K562 (cell line): ENCODE results near the gene KCNF1. TPM values are rescaled to one million over a fixed set of nuclear protein-coding genes. Genes with fewer than 3 reads are reported as not detected.

ENCODE experiments used
- ATAC-seq: fragments of 200-7000 bp; cut with Tn5 transposase; 3 replicates; pipeline ENCODE4 v1.9.1; 2020; ENCODE audit warnings: moderate library complexity
- BruUV-seq: library from RNA; stranded (reverse); fragments of 400-500 nt; replicated peaks from 2 replicates; lab custom pipeline; 2021; lab: Mats Ljungman, UMichigan
- CTCF ChIA-PET: fragments of 300-600 bp; formaldehyde crosslinking; extraction: SDS; loops from one replicate; lab custom pipeline; 2021; ENCODE audit warnings: low intra/inter-chr PET ratio; lab: Yijun Ruan, JAX
- POLR2A ChIA-PET: fragments of 300-600, 350-650 bp; sonication (Branson Sonifier 250); formaldehyde crosslinking; extraction: SDS; loops from one replicate; lab custom pipeline; 2021; ENCODE audit warnings: antibody characterized with exemption, inconsistent platforms; lab: Yijun Ruan, JAX
- DNase-seq, 4 experiments: peaks; one replicate each; pipeline versions ENCODE4 v3.0.0 to v3.0.0-alpha.2; 2011 to 2018; ENCODE audit warnings: low spot score in 3 of 4, mixed read lengths in 3 of 4; ENCODE audit errors: extremely low read depth in 1 of 4
- FAIRE-seq: peaks from 2 replicates; lab custom pipeline; 2011; peaks lifted over from hg19 to GRCh38; lab: Jason Lieb, UNC
- H2AFZ ChIP-seq: 2 replicates; pipeline ENCODE4 v1.6.0; 2011; ENCODE audit warnings: low read depth, low read length, control low read depth, inconsistent platforms
- H3K27ac ChIP-seq: fragments of 200-600 bp; 3 replicates; pipeline ENCODE4 v1.8.0; 2011; ENCODE audit warnings: low read depth, mild to moderate bottlenecking, control low read depth, inconsistent platforms, low read length, moderate library complexity, mixed read lengths; ENCODE audit errors: extremely low read depth
- H3K27me3 ChIP-seq, 2 experiments: fragments of 300-600 bp in 1 of 2; 2 replicates in 1 of 2; 3 replicates in 1 of 2; pipeline versions ENCODE4 v1.6.0 to v1.8.0; 2011; ENCODE audit warnings: inconsistent platforms in 2 of 2, low read length in 2 of 2, mild to moderate bottlenecking in 1 of 2, mixed read lengths in 1 of 2, moderate library complexity in 1 of 2; ENCODE audit not compliant: control insufficient read depth in 2 of 2, insufficient read depth in 2 of 2
- H3K36me3 ChIP-seq: fragments of 300-600 bp; 3 replicates; pipeline ENCODE4 v1.8.0; 2011; ENCODE audit warnings: mild to moderate bottlenecking, low read length, inconsistent platforms; ENCODE audit not compliant: control insufficient read depth, insufficient read depth
- H3K4me1 ChIP-seq, 2 experiments: fragments of 200-600 bp in 1 of 2; replicated peaks in 1 of 2; 2 replicates in 1 of 2; 3 replicates in 1 of 2; pipeline versions ENCODE4 v1.5.1 to v1.8.0; 2011; ENCODE audit warnings: inconsistent platforms in 2 of 2, low read length in 2 of 2, mild to moderate bottlenecking in 1 of 2, mixed read lengths in 1 of 2, moderate library complexity in 1 of 2; ENCODE audit not compliant: control insufficient read depth in 2 of 2, insufficient read depth in 2 of 2
- H3K4me2 ChIP-seq: 2 replicates; pipeline ENCODE4 v1.6.1; 2011; ENCODE audit warnings: low read length, control low read depth, inconsistent platforms, mixed read lengths; ENCODE audit not compliant: insufficient read depth
- H3K4me3 ChIP-seq: fragments of 200-600 bp; sonication (generic), shearing (Covaris generic); 2 replicates; pipeline ENCODE4 v1.5.1; 2016; ENCODE audit warnings: control low read depth, inconsistent platforms
- H3K79me2 ChIP-seq: fragments of 200-600 bp; 3 replicates; pipeline ENCODE4 v1.8.0; 2011; ENCODE audit warnings: low read length, inconsistent platforms; ENCODE audit not compliant: control insufficient read depth, insufficient read depth
- H3K9ac ChIP-seq, 2 experiments: 2 replicates each; pipeline versions ENCODE4 v1.6.0 to v1.6.1; 2011; ENCODE audit warnings: low read depth in 2 of 2, low read length in 2 of 2, control low read depth in 1 of 2, inconsistent platforms in 1 of 2, mild to moderate bottlenecking in 1 of 2, mixed read lengths in 1 of 2; ENCODE audit not compliant: insufficient read depth in 1 of 2
- H3K9me1 ChIP-seq: one replicate; pipeline ENCODE4 v1.6.0; 2011; ENCODE audit warnings: inconsistent platforms, mild to moderate bottlenecking, low read length, moderate library complexity; ENCODE audit not compliant: control insufficient read depth, insufficient read depth
- H3K9me3 ChIP-seq: replicated peaks from 2 replicates; pipeline ENCODE4 v1.5.1; 2011; ENCODE audit warnings: low read depth, low read length, inconsistent platforms; ENCODE audit not compliant: control insufficient read depth, insufficient read depth
- H4K20me1 ChIP-seq: replicated peaks from 2 replicates; pipeline ENCODE4 v1.6.1; 2011; ENCODE audit warnings: low read length, inconsistent platforms, mixed read lengths; ENCODE audit not compliant: control insufficient read depth, insufficient read depth
- HNRNPL ChIP-seq: fragments of 200-400 bp; formaldehyde crosslinking; IDR thresholded peaks from 2 replicates; pipeline ENCODE4 v1.6.1; 2017; ENCODE audit warnings: low read depth, mild to moderate bottlenecking, low read length
- MYNN ChIP-seq, 2 experiments: sonication (generic); formaldehyde crosslinking in 1 of 2; IDR thresholded peaks; 2 replicates each; pipeline versions ENCODE4 v1.5.0 to v1.6.1; 2016 to 2020; ENCODE audit warnings: antibody characterized with exemption in 1 of 2, missing genetic modification reagents in 1 of 2
- WGBS: fragments of 100-300 bp; shearing (Covaris generic); methylation state at CpG from one replicate; pipeline ENCODE4 v1.1.6; 2016; ENCODE audit warnings: low coverage, mixed read lengths; ENCODE audit not compliant: insufficient coverage; ENCODE audit errors: missing lambda C conversion rate; 5-methylcytosine and 5-hydroxymethylcytosine counted together
- in situ Hi-C: fragments of 300-500 bp; cut with MboI; formaldehyde crosslinking; loops from 4 replicates; pipeline ENCODE4 v1.15.0; 2018; ENCODE audit warnings: inconsistent platforms, mixed read lengths
- intact Hi-C: fragments of 100-400 bp; cut with micrococcal nuclease; formaldehyde crosslinking; loops from 2 replicates; pipeline ENCODE4 v1.14.2; 2022
- polyA plus RNA-seq, 8 experiments: library from polyadenylated mRNA; depleted of rRNA in 4 of 8; stranded (reverse) in 5 of 8; unstranded in 3 of 8; fragments of >200 nt; fragmentation: Nextera tagmentation in 2 of 8; fragmentation: Illumina TruSeq in 1 of 8; extraction: Ambion mirVana in 2 of 8; extraction: Trizol in 1 of 8; gene quantifications; 2 replicates each; pipeline versions ENCODE4 v1.2.1 to v1.2.3, GENCODE V29; 2011 to 2014; ENCODE audit warnings: inconsistent platforms in 1 of 8, missing spikeins in 1 of 8
- total RNA-seq, 7 experiments: library from RNA; depleted of rRNA in 6 of 7; stranded (reverse); fragments of >200 nt in 6 of 7; fragmentation: Illumina TruSeq in 2 of 7; extraction: Trizol in 2 of 7; gene quantifications; 2 replicates each; pipeline versions ENCODE4 v1.2.1 to v1.2.3, GENCODE V29; 2011 to 2021; ENCODE audit warnings: low replicate concordance in 1 of 7
- TF ChIP-seq, protein P1 (sequence below): fragments of 250-450 bp; sonication (Bioruptor Pico); IDR thresholded peaks from 2 replicates; pipeline ENCODE4 v1.4.0; 2020; ENCODE audit warnings: mild to moderate bottlenecking, moderate library complexity
- TF ChIP-seq, protein P2 (sequence below), 2 experiments: fragments of 450-650 bp in 1 of 2; sonication (generic) in 1 of 2; formaldehyde crosslinking in 1 of 2; IDR thresholded peaks in 1 of 2; conservative IDR thresholded peaks in 1 of 2; 2 replicates each; pipeline versions ENCODE4 v1.6.1 to v1.8.1; 2016 to 2023; ENCODE audit warnings: mild to moderate bottlenecking in 2 of 2, moderate library complexity in 2 of 2, inconsistent platforms in 1 of 2, missing genetic modification reagents in 1 of 2

The KCNF1 gene
- total and polyA plus RNA-seq, 9 of the 15 experiments (the other 6 are each of a cell fraction or from before 2014, with no cell fraction given), result not detected

DNA sequence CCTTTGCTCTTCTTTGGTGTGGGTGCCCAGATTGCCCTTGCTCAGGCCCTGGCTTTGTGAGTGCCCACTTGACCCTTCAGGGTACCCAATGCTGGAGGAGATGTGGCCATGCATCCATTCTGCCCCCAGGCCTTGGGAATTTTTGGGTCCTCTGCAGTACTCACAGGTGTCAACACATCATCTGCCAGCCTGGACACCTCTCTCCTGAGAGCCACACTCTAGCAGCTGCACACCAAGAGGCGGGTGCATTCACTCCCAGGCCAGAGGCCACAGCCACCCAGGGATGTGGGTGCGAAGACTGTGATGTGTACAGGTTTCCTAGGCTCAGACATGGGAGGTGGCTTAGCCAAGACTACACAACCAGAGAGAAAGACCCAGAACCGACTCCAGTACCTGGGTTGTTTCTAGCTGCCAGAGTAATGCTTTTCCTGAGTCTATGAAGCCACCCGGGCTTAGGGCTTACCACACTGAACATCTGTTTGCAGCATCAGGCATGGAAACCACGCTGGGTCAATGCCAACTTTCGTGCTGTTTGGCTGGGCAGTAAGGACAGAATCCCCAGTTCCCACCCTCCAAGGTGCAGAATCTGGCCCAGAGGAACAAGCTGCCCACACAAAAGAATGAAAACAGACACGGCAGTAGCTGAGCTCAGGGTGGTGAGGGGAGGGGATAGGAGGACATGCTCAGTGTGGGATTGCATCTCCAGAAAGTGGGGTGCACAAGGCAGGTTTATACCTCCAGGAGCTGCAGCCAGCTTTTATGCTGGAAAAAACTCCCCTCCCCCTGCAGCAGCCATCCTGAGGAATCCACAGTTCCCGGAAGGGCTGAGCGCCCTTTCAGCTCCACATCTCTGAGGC, 40.1 kb downstream of the KCNF1 start:
- no peak for FAIRE-seq
- Histone ChIP-seq H3K4me2 (no peak overlapping the region), H3K9ac (no peak overlapping the region), H4K20me1 (no peaks in the 10 kb centered on the region), H3K9me3 (no peaks in the 10 kb centered on the region), H3K4me3 (no peak overlapping the region), H3K79me2 (no peaks in the 10 kb centered on the region), H3K27ac (no peak overlapping the region), H3K9me1 (no peaks in the 10 kb centered on the region), H3K36me3 (no peaks in the 10 kb centered on the region), H3K27me3 (peaks cover 2 to 24% of the 10 kb centered on the region in 2 experiments; a peak in 2 of 5 replicates), H2AFZ (no peak overlapping the region), H3K4me1 (no peaks in the 10 kb centered on the region)
- no peak for DNase-seq
- in situ Hi-C loops (no loop called here), intact Hi-C loops (no loop called here)
- CTCF ChIA-PET, result no interaction called here
- TF ChIP-seq MYNN (IDR thresholded peaks at IDR 0.05) (no peak), MYNN (CRISPR knock-in tag; IDR thresholded peaks at IDR 0.05) (no peak), HNRNPL (no peak)
- TF ChIP-seq, protein P1, sequence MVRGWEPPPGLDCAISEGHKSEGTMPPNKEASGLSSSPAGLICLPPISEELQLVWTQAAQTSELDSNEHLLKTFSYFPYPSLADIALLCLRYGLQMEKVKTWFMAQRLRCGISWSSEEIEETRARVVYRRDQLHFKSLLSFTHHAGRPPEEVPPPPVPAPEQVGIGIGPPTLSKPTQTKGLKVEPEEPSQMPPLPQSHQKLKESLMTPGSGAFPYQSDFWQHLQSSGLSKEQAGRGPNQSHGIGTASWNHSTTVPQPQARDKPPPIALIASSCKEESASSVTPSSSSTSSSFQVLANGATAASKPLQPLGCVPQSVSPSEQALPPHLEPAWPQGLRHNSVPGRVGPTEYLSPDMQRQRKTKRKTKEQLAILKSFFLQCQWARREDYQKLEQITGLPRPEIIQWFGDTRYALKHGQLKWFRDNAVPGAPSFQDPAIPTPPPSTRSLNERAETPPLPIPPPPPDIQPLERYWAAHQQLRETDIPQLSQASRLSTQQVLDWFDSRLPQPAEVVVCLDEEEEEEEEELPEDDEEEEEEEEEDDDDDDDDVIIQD (CRISPR knock-in tag), result no peak
- TF ChIP-seq, protein P2, sequence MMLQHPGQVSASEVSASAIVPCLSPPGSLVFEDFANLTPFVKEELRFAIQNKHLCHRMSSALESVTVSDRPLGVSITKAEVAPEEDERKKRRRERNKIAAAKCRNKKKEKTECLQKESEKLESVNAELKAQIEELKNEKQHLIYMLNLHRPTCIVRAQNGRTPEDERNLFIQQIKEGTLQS (IDR thresholded peaks at IDR 0.05), result no peak
- TF ChIP-seq, protein P2 (CRISPR knock-in tag; conservative IDR thresholded peaks at IDR 0.05), result no peak
- POLR2A ChIA-PET, result interaction anchor here (0.5 to 0.9 kb wide), 2 partner anchors 10 kb away, joined by 3 read pairs; no protein-coding TSS in a partner anchor
- no peak for ATAC-seq
- no TSS peak for BruUV-seq
- 3% methylated on average over 8 of the region's 9 CpGs for WGBS
